ENCODE results near the gene WDR36. TPM values are rescaled to one million over a fixed set of nuclear protein-coding genes. Genes with fewer than 3 reads are reported as not detected.

The WDR36 gene
- total RNA-seq, 1 donor from 2014 or later, result 27.5 TPM

GRCh38 chr5:111076091-111076490, 16.1 kb upstream of the WDR36 start:
- H3K27ac ChIP-seq, result no peak overlapping the region
- no peak for DNase-seq (ENCODE audit: extremely low spot score in 2 of 2)
- H3K4me3 ChIP-seq, result no peak overlapping the region
- TF ChIP-seq POLR2AphosphoS5 (IDR thresholded peaks at IDR 0.05; ENCODE audit: insufficient read depth in 1 of 2, low read depth in 1 of 2) (no peak), POLR2A (IDR thresholded peaks at IDR 0.05) (no peak), CTCF (IDR thresholded peaks at IDR 0.05) (no peak)
- H3K36me3 ChIP-seq, result no peaks in the 10 kb centered on the region
- intact Hi-C loops (cut with DNase I), result no loop called here
- H3K4me1 ChIP-seq, result peaks cover 17% of the 10 kb centered on the region
- H3K9me3 ChIP-seq, result no peaks in the 10 kb centered on the region
- H3K27me3 ChIP-seq, result no peaks in the 10 kb centered on the region

- Histone ChIP-seq H3K4me1 (peaks cover 17% of the 10 kb centered on the region), H3K4me3 (no peak overlapping the region), H3K27ac (no peak overlapping the region), H3K9me3 (no peaks in the 10 kb centered on the region), H3K27me3 (no peaks in the 10 kb centered on the region), H3K36me3 (no peaks in the 10 kb centered on the region)
- no peak for TF ChIP-seq CTCF (IDR thresholded peaks at IDR 0.05)
- TF ChIP-seq POLR2A (IDR thresholded peaks at IDR 0.05), result no peak
- intact Hi-C loops (cut with DNase I), result no loop called here
- DNase-seq (ENCODE audit: extremely low spot score in 2 of 2), result no peak
Observed at GRCh38 chr5:111077678-111078077, 14.5 kb upstream of the WDR36 start.

GRCh38 chr5:111079846-111080245, 12.3 kb upstream of the WDR36 start:
- H3K4me1 ChIP-seq, result peaks cover 6% of the 10 kb centered on the region
- intact Hi-C loops (cut with DNase I), result no loop called here
- no peaks in the 10 kb centered on the region for H3K9me3 ChIP-seq
- no peak for TF ChIP-seq POLR2AphosphoS5 (IDR thresholded peaks at IDR 0.05; ENCODE audit: insufficient read depth in 1 of 2, low read depth in 1 of 2)
- no peak for TF ChIP-seq POLR2A (IDR thresholded peaks at IDR 0.05)
- TF ChIP-seq CTCF (IDR thresholded peaks at IDR 0.05), result no peak
- DNase-seq (ENCODE audit: extremely low spot score in 2 of 2), result no peak
- no peaks in the 10 kb centered on the region for H3K36me3 ChIP-seq
- no peak overlapping the region for H3K4me3 ChIP-seq
- no peaks in the 10 kb centered on the region for H3K27me3 ChIP-seq
- H3K27ac ChIP-seq, result no peak overlapping the region

- DNase-seq (ENCODE audit: extremely low spot score in 2 of 2), result no peak
- H3K9me3 ChIP-seq, result no peaks in the 10 kb centered on the region
- no peaks in the 10 kb centered on the region for H3K4me1 ChIP-seq
- no peaks in the 10 kb centered on the region for H3K36me3 ChIP-seq
- no peak overlapping the region for H3K27ac ChIP-seq
- H3K27me3 ChIP-seq, result no peaks in the 10 kb centered on the region
- intact Hi-C loops (cut with DNase I), result no loop called here
- TF ChIP-seq CTCF (IDR thresholded peaks at IDR 0.05) (no peak), POLR2A (IDR thresholded peaks at IDR 0.05) (no peak), POLR2AphosphoS5 (IDR thresholded peaks at IDR 0.05; ENCODE audit: insufficient read depth in 1 of 2, low read depth in 1 of 2) (no peak)
- H3K4me3 ChIP-seq, result no peak overlapping the region
Observed at GRCh38 chr5:111083323-111083722, 8.8 kb upstream of the WDR36 start.

GRCh38 chr5:111095982-111096381, 3.8 kb downstream of the WDR36 start:
- DNase-seq (ENCODE audit: extremely low spot score in 2 of 2), result no peak
- H3K27ac ChIP-seq, result no peak overlapping the region
- peaks cover 31% of the 10 kb centered on the region for H3K4me1 ChIP-seq
- H3K27me3 ChIP-seq, result no peaks in the 10 kb centered on the region
- H3K9me3 ChIP-seq, result no peaks in the 10 kb centered on the region
- no peak overlapping the region for H3K4me3 ChIP-seq
- TF ChIP-seq POLR2A (IDR thresholded peaks at IDR 0.05), result no peak
- no peak for TF ChIP-seq POLR2AphosphoS5 (IDR thresholded peaks at IDR 0.05; ENCODE audit: insufficient read depth in 1 of 2, low read depth in 1 of 2)
- TF ChIP-seq CTCF (IDR thresholded peaks at IDR 0.05), result no peak
- peaks cover 0 to 43% of the 10 kb centered on the region in 2 donors for H3K36me3 ChIP-seq
- intact Hi-C loops (cut with DNase I), result no loop called here

Data from vagina (tissue), 2 donors.